ENCODE results near the gene NTS.

Gene NTS, protein sequence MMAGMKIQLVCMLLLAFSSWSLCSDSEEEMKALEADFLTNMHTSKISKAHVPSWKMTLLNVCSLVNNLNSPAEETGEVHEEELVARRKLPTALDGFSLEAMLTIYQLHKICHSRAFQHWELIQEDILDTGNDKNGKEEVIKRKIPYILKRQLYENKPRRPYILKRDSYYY

DNA sequence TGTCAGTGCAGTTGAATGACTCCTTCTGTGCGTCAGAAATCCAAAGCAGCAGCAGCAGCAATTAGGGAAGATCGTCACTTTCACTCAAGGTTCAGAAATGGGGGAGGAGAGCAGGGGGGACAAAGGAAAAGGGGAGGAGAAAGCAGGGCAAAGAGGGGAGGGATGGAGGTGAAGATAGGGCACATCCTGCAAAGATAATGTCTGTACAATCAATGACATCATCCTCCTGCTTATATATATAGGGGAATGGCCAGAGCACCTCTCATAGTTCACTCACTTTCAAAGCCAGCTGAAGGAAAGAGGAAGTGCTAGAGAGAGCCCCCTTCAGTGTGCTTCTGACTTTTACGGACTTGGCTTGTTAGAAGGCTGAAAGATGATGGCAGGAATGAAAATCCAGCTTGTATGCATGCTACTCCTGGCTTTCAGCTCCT lies at the start of gene NTS:
Gene NTS, plus strand, starts transcription at position 265 of the 431 bp plus-strand sequence. Its CDS starts 109 bp downstream, at position 374.
- DNase-seq = no peak

GRCh38 chr12:85825746-85826145 lies 48.3 kb upstream of the NTS start:
- no peak for DNase-seq

DNA sequence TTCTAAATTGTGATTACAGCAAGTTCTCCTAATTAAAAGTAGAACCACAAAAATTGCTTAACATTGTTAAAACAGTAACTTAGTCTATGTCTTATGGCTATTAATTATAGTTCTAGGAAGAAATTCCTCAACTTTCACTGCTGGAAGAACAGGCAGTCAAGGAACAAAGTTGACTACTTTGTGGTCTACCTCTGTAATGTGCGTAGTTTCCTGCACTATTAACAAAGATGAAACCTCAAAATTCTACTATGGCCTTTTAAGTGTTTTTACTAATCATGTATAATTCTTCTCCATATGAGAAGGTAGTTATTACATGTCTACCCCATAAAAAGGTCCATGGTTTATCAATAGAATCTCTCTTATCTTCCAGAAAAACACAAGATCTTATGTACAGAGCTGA lies 45.5 kb upstream of the NTS start:
- no peak for DNase-seq

- no peak for DNase-seq
Observed at GRCh38 chr12:85829391-85829790, 44.7 kb upstream of the NTS start.

GRCh38 chr12:85831327-85831990 lies 42.6 kb upstream of the NTS start:
- DNase-seq = no peak

GRCh38 chr12:85833579-85833978 lies 40.5 kb upstream of the NTS start:
- DNase-seq = no peak

- DNase-seq = no peak
Observed at GRCh38 chr12:85834378-85834777, 39.7 kb upstream of the NTS start.

DNA sequence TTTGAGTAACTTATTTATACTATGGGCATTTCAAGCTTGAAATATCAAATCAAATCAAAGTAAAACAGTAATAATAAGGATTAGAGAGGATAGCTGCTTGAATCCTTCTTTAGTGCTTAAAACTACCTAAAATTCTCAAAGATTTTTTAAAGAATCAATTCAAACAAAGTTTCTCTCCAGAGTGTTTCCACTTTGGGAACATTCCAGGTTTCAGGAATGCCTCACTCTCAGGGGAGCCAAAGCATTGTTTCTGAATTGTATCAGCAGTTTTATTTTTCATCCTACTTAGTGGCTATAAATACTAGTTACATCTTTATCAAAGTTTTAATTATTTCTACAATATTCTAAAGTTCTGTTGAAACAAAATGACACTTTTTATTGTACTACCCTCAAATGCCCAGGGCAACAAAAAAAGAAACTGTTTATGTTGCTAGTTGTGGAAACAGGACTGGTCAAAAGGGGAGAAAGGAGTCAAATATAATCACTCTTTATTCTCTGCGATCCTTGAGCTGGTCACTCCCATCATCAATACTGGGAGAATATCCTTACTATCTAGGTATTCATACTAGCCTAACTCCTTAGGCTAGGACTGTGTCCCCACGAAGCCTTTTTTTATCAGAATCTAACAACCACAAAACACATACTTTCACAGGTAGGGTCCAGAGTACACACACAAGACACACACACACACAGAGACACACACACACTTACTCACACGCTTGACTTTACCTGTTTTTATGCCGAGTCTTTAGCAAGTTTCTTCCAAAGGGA lies 38.5 kb upstream of the NTS start:
- DNase-seq = no peak

GRCh38 chr12:85836197-85837090 lies 37.7 kb upstream of the NTS start, which contains the start of gene RASSF9:
Gene RASSF9, minus strand, starts transcription at chr12:85836409. Its CDS starts 208 bp downstream, at chr12:85836201.
- no peak for DNase-seq

DNA sequence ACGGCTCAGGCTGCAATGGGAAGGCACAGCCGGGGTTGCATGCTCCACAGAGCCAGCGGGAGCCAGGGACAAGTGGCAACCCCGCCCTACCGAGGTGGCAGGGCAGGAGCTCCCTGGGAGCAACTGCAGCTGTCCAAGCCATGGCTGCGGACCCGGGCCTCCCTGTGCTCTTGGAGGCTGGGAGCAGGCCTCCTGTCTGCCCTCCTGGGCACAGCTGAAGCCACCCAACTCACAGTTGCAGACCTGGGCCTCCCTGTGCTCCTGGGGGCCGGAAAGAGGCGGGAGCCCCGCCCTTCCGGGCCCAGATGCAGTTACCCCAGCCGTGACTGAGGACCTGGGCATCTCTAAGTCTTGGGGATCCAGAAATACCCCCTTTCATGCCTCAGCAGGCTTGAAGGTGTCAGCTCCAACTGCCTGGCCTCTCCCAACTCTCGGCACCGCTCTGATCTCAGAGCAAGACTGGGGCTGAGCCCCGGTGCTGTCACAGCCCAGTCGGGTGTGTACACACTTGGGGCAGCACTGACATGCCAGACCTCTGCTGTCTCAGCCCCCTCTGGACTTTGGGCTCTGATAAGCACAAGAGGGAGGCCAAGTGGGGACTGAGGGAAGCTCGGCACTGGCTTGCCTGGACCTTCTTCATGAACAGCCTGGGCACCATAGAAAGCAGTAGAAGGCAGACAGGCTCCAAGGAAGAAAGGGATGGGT lies 30.3 kb upstream of the NTS start:
- DNase-seq = no peak

- no peak for DNase-seq
Observed at GRCh38 chr12:85849344-85849743, 24.8 kb upstream of the NTS start.

GRCh38 chr12:85855305-85855704 lies 18.8 kb upstream of the NTS start:
- DNase-seq = no peak

DNA sequence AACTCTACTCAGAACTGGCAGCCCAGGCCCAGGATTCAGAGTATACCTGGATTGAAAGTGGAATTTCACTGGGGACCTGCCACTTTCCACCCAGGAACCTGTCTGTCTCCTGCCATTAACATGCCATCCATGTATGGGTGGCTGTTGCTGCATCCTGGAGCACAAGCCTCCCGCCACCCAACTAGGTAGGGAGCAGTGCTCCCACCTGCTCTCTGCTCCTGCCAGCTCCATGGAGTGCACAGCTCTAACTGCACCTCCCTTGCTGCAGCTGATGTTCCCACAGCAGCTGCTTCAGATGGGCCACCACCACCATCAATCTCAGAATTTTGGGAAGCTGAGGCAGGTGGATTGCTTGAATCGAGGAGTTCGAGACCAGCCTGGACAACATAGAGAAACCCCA lies 17.1 kb upstream of the NTS start:
- DNase-seq = no peak

GRCh38 chr12:85865890-85866289 lies 8.2 kb upstream of the NTS start:
- DNase-seq = no peak

DNA sequence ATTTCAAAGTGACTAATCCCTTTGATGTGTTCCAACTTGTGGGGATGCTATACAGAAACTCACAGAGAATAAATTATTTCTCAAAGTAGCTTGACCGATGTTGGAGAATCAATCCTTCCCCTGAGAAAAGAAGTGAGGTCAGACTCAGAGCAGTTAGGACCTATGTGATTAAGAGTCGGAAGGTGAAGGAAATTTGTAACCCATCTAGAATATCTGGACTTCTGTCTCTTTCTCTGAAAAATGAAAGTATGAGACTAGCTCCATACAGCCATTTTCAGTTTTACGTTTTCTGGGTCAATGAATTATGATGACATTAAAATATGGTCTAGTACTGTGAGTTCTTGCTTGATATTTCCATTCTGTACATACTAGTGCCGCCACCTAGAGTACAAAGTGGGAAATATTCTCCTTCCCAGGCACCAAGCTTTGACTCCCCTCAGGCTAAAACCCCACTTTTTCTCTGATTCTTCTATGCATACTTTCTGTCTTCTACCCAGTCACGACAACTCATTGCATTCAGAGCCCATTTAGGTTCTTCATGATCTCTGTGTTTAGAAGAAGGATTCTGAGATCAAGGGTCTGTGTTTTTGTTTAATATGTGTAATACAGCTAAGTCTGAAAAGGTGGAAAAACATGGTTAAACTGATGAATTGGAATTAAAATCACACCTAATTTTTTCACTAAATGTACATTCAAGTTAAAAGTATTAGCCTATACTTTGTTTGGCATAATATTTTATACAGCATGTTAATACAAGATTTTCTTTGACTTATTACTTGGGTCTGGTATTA lies 6.9 kb upstream of the NTS start:
- no peak for DNase-seq

DNA sequence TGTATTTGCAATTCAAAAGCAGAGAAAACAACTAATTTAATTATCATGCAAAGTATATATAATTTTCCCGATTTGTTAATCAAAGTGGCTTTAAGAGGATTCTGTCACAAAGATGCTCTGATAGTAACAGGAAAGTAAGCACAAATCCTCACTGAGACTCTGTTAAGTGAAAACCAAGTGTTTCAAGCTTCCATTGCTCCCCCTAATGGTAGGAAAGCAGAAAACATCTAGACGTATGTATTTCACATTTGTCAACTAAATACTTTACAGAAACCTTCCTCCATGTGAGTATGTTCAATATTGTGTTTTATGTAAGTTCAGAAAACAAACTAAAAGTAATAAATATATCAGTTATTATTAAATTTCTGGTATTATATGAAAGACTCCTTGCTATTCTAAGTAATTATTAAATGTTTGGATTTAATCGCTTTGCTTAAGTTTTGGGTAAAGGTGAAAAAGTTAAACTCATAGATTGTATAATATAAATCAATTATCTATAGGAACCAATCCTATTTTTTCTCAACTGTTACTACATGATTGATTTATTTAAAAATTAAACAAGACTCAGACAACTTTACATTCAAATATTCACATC lies 1.5 kb upstream of the NTS start:
- no peak for DNase-seq

DNA sequence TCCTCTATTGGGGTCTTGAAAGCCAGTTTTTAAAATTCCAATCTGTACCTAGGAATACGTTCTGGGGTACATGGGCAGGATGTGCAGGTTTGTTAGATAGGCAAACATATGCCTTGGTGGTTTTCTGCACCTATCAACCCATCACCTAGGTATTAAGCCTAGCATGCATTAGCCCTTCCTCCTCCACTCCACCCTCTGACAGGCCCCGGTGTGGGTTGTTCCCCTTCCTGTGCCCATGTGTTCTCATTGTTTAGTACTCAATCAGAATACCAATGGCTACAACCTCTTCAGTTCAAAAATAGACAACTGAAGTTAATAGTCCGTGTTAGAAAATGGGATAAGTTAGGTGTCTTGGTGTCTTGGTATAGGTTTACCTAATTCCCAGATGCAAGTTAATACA lies 3.4 kb downstream of the NTS start:
- no peak for DNase-seq

DNA sequence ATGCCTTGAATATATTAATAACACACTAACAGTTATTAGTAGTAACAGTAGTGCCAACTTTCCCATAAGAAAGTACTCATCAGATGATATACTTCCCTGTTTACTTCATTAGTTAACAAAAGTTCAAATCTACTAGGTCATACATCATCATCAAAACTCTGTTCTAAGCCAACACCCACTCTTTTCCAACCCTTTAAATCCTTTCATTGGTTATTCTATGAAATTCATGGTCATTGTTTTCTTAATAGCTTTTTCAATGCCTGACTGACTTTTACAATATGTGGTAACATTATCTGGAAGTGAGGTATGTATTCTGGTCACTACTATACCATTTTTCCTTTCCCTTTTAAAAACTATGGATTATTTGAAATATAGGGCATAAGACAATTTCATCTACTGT lies 9.7 kb downstream of the NTS start:
- no peak for DNase-seq

DNA sequence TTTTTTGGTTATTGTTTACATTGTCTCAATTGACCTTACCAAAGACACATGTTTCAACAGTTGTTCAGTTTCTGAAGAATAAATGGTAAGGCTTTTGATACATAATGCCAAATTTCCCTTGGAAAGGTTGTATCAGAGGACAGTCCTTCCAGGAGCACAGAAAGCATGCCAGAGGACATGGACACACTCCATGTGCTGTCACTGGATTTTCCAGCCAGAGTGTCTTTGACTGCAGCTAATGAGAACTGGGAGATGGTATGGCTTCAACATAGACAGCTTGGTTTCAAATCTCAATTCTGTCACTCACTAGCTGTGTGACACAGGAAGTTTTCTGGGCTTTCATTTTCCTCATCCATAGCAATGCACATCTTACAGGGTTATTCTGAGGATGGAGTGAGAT lies 20.6 kb downstream of the NTS start:
- no peak for DNase-seq

DNA sequence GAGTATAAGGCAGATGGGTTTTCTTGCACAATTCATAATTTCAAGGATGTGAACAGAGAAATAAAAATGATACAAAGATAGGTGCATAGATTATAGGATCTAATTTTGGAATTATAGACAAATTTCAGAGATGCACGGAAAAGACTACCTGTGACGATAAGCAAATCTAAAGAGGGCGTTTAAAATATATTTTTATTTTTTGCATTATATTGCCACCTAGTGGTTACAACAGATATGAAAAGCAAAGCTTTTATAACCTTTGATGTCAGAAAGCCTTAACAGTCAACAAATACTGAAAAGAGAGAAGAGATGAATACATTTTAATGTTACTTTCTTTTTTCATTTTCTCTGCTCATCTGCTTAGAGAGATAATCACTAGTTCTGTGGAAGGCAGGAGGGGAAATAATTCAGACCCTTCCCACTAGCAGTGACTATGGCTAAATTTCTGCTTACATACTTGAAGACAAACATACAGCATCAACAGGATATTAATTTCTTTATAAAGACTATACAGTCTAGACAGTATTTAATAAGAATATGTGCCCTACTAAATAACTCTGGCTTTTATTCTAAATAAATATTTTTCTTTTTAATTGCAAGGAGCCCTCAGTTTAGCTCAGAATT lies 46.3 kb downstream of the NTS start:
- DNase-seq = no peak
